Measurements from ENCODE around the gene HK1.

DNA sequence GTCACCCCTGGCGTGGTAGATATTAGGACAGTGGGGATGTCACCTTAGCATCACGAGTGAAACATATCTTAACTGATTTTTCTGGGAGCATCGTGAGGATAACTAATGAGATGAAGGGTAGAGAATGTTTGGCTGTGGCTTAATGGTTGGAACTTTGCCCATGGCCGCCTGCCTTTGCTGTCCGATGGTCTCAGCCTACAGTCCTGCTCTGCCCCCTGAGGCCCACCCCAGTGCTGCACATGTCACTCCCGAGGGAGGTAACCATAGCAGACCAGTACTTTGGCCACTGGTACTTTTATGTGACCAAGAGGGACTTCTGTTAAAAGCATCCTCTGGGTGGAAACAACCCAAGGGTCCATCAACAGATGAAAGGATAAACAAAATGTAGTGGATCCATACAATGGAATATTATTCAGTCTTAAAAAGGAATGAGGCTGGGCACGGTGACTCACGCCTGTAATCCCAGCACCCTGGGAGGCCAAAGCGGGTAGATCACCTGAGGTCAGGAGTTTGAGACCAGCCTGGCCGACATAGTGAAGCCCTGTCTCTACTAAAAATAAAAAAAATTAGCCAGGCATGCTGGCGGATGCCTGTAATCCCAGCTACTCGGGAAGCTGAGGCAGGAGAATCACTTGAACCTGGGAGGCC is 80.0 kb downstream of the HK1 start:
- TF ChIP-seq, protein P1, sequence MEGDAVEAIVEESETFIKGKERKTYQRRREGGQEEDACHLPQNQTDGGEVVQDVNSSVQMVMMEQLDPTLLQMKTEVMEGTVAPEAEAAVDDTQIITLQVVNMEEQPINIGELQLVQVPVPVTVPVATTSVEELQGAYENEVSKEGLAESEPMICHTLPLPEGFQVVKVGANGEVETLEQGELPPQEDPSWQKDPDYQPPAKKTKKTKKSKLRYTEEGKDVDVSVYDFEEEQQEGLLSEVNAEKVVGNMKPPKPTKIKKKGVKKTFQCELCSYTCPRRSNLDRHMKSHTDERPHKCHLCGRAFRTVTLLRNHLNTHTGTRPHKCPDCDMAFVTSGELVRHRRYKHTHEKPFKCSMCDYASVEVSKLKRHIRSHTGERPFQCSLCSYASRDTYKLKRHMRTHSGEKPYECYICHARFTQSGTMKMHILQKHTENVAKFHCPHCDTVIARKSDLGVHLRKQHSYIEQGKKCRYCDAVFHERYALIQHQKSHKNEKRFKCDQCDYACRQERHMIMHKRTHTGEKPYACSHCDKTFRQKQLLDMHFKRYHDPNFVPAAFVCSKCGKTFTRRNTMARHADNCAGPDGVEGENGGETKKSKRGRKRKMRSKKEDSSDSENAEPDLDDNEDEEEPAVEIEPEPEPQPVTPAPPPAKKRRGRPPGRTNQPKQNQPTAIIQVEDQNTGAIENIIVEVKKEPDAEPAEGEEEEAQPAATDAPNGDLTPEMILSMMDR (IDR thresholded peaks at IDR 0.05), result peak in 1 of 4 experiments; percentile 28
- TF ChIP-seq POLR2A (IDR thresholded peaks at IDR 0.05), result no peak

Data from gastroesophageal sphincter (tissue), 3 donors.